Measurements from ENCODE around the gene MAST4. TPM values are rescaled to one million over a fixed set of nuclear protein-coding genes. Genes with fewer than 3 reads are reported as not detected.

The MAST4 gene
- total RNA-seq (10 to 100 TPM; 46.8 to 71.5 (median 57.1) TPM), polyA plus RNA-seq (18.9 TPM)
- long read RNA-seq, donor 1, transcript MAST4-205 (5 exons, 717 nt): major isoform, 8 of 80 reads
- long read RNA-seq, donor 1, partial matches to known transcripts: 9 of 80 reads
- long read RNA-seq, donor 1, other reads (novel, unspliced or antisense): 61 of 80 reads
- long read RNA-seq, donor 2, partial matches to known transcripts: 3 of 29 reads
- long read RNA-seq, donor 2, other reads (novel, unspliced or antisense): 22 of 29 reads
- long read RNA-seq, donor 3, transcript MAST4-205 (5 exons, 717 nt): major isoform, 10 of 99 reads
- long read RNA-seq, donor 3, partial matches to known transcripts: 62 of 99 reads
- long read RNA-seq, donor 3, other reads (novel, unspliced or antisense): 27 of 99 reads
- long read RNA-seq, donor 4, transcript MAST4-205 (5 exons, 717 nt): major isoform, 8 of 34 reads
- long read RNA-seq, donor 4, partial matches to known transcripts: 15 of 34 reads
- long read RNA-seq, donor 4, other reads (novel, unspliced or antisense): 9 of 34 reads

- peak within 1 kb of the TSS; percentile 70 for H3K4me3 ChIP-seq (ENCODE audit: low read length)
- 2% methylated on average over 74 of the region's 74 CpGs for whole genome bisulfite sequencing
- intact Hi-C loops (cut with DNase I): loop anchor here in 1 of 4 donors (10.0 kb wide), 1 partner anchor 149 kb away; no protein-coding TSS in a partner anchor
- H3K9me3 ChIP-seq (ENCODE audit: control insufficient read depth, low read length): no peaks in the 10 kb centered on the region
- DNase-seq (peak; percentile 92 to 97 (median 97)), ATAC-seq (peak; percentile 98)
- H3K27me3 ChIP-seq (ENCODE audit: control insufficient read depth, insufficient read depth): no peaks in the 10 kb centered on the region
- peak within 1 kb of the TSS; percentile 40 for H3K27ac ChIP-seq (ENCODE audit: low read length)
- H3K4me1 ChIP-seq (ENCODE audit: control insufficient read depth, insufficient read depth, low read length): peaks cover 1% of the 10 kb centered on the region
These were observed at the start of gene MAST4 for GRCh38 chr5:66595756-66596635. Gene MAST4 (plus strand): TSS chr5:66596393. CDS start chr5:66596656, 263 bp downstream.

GRCh38 chr5:66546541-66546940 is 49.7 kb upstream of the MAST4 start:
- intact Hi-C loops (cut with DNase I): no loop called here
- Histone ChIP-seq H3K27ac (ENCODE audit: low read length) (no peak overlapping the region), H3K4me1 (ENCODE audit: control insufficient read depth, insufficient read depth, low read length) (no peaks in the 10 kb centered on the region), H3K9me3 (ENCODE audit: control insufficient read depth, low read length) (no peaks in the 10 kb centered on the region), H3K27me3 (ENCODE audit: control insufficient read depth, insufficient read depth) (no peaks in the 10 kb centered on the region), H3K4me3 (ENCODE audit: low read length) (no peak overlapping the region)
- DNase-seq (no peak), ATAC-seq (no peak)

GRCh38 chr5:66551338-66551737 is 44.9 kb upstream of the MAST4 start:
- H3K4me3 ChIP-seq (ENCODE audit: low read length): no peak overlapping the region
- no peak for DNase-seq
- no peaks in the 10 kb centered on the region for H3K9me3 ChIP-seq (ENCODE audit: control insufficient read depth, low read length)
- H3K4me1 ChIP-seq (ENCODE audit: control insufficient read depth, insufficient read depth, low read length): no peaks in the 10 kb centered on the region
- no peak overlapping the region for H3K27ac ChIP-seq (ENCODE audit: low read length)
- intact Hi-C loops (cut with DNase I): no loop called here
- H3K27me3 ChIP-seq (ENCODE audit: control insufficient read depth, insufficient read depth): no peaks in the 10 kb centered on the region
- WGBS: 40% methylated on average over 2 of the region's 2 CpGs
- ATAC-seq: no peak

GRCh38 chr5:66551945-66552344 is 44.2 kb upstream of the MAST4 start:
- Histone ChIP-seq H3K27me3 (ENCODE audit: control insufficient read depth, insufficient read depth) (no peaks in the 10 kb centered on the region), H3K4me3 (ENCODE audit: low read length) (no peak overlapping the region), H3K27ac (ENCODE audit: low read length) (no peak overlapping the region), H3K4me1 (ENCODE audit: control insufficient read depth, insufficient read depth, low read length) (no peaks in the 10 kb centered on the region), H3K9me3 (ENCODE audit: control insufficient read depth, low read length) (no peaks in the 10 kb centered on the region)
- ATAC-seq (no peak), DNase-seq (no peak)
- WGBS: 38% methylated on average over 1 of the region's 1 CpG
- intact Hi-C loops (cut with DNase I): no loop called here

- H3K27me3 ChIP-seq (ENCODE audit: control insufficient read depth, insufficient read depth): no peaks in the 10 kb centered on the region
- H3K27ac ChIP-seq (ENCODE audit: low read length): no peak overlapping the region
- H3K4me3 ChIP-seq (ENCODE audit: low read length): no peak overlapping the region
- no peaks in the 10 kb centered on the region for H3K4me1 ChIP-seq (ENCODE audit: control insufficient read depth, insufficient read depth, low read length)
- DNase-seq (no peak), ATAC-seq (no peak)
- H3K9me3 ChIP-seq (ENCODE audit: control insufficient read depth, low read length): no peaks in the 10 kb centered on the region
- 80% methylated on average over 1 of the region's 1 CpG for WGBS
- intact Hi-C loops (cut with DNase I): no loop called here
These were observed 42.8 kb upstream of the MAST4 start for GRCh38 chr5:66553368-66553912.

- intact Hi-C loops (cut with DNase I): no loop called here
- 70% methylated on average over 6 of the region's 6 CpGs for WGBS
- Histone ChIP-seq H3K27me3 (ENCODE audit: control insufficient read depth, insufficient read depth) (no peaks in the 10 kb centered on the region), H3K27ac (ENCODE audit: low read length) (no peak overlapping the region), H3K4me1 (ENCODE audit: control insufficient read depth, insufficient read depth, low read length) (no peaks in the 10 kb centered on the region), H3K4me3 (ENCODE audit: low read length) (no peak overlapping the region), H3K9me3 (ENCODE audit: control insufficient read depth, low read length) (no peaks in the 10 kb centered on the region)
- no peak for DNase-seq
- peak in 1 of 2 donors; percentile 16 for ATAC-seq
These were observed 42.1 kb upstream of the MAST4 start for GRCh38 chr5:66553916-66554575.

- no peaks in the 10 kb centered on the region for H3K9me3 ChIP-seq (ENCODE audit: control insufficient read depth, low read length)
- ATAC-seq: no peak
- DNase-seq: no peak
- H3K27me3 ChIP-seq (ENCODE audit: control insufficient read depth, insufficient read depth): no peaks in the 10 kb centered on the region
- no peaks in the 10 kb centered on the region for H3K4me1 ChIP-seq (ENCODE audit: control insufficient read depth, insufficient read depth, low read length)
- intact Hi-C loops (cut with DNase I): no loop called here
- WGBS: 89% methylated on average over 2 of the region's 2 CpGs
- no peak overlapping the region for H3K27ac ChIP-seq (ENCODE audit: low read length)
- no peak overlapping the region for H3K4me3 ChIP-seq (ENCODE audit: low read length)
These were observed 41.3 kb upstream of the MAST4 start for GRCh38 chr5:66554884-66555283.

- H3K9me3 ChIP-seq (ENCODE audit: control insufficient read depth, low read length): no peaks in the 10 kb centered on the region
- intact Hi-C loops (cut with DNase I): no loop called here
- no peak for DNase-seq
- H3K27ac ChIP-seq (ENCODE audit: low read length): no peak overlapping the region
- no peak overlapping the region for H3K4me3 ChIP-seq (ENCODE audit: low read length)
- H3K4me1 ChIP-seq (ENCODE audit: control insufficient read depth, insufficient read depth, low read length): no peaks in the 10 kb centered on the region
- WGBS: 71% methylated on average over 3 of the region's 3 CpGs
- ATAC-seq: peak; percentile 14 to 36
- H3K27me3 ChIP-seq (ENCODE audit: control insufficient read depth, insufficient read depth): no peaks in the 10 kb centered on the region
These were observed 37.6 kb upstream of the MAST4 start for GRCh38 chr5:66558560-66558959.

GRCh38 chr5:66560371-66560770 is 35.8 kb upstream of the MAST4 start:
- Histone ChIP-seq H3K27me3 (ENCODE audit: control insufficient read depth, insufficient read depth) (no peaks in the 10 kb centered on the region), H3K4me3 (ENCODE audit: low read length) (no peak overlapping the region), H3K4me1 (ENCODE audit: control insufficient read depth, insufficient read depth, low read length) (no peaks in the 10 kb centered on the region), H3K27ac (ENCODE audit: low read length) (no peak overlapping the region), H3K9me3 (ENCODE audit: control insufficient read depth, low read length) (no peaks in the 10 kb centered on the region)
- WGBS: 81% methylated on average over 4 of the region's 4 CpGs
- no peak for ATAC-seq
- intact Hi-C loops (cut with DNase I): no loop called here
- no peak for DNase-seq

GRCh38 chr5:66561256-66561990 is 34.8 kb upstream of the MAST4 start:
- H3K9me3 ChIP-seq (ENCODE audit: control insufficient read depth, low read length): no peaks in the 10 kb centered on the region
- ATAC-seq (peak in 1 of 2 donors; percentile 50), DNase-seq (no peak)
- intact Hi-C loops (cut with DNase I): no loop called here
- H3K4me1 ChIP-seq (ENCODE audit: control insufficient read depth, insufficient read depth, low read length): no peaks in the 10 kb centered on the region
- H3K27ac ChIP-seq (ENCODE audit: low read length): no peak overlapping the region
- H3K4me3 ChIP-seq (ENCODE audit: low read length): no peak overlapping the region
- H3K27me3 ChIP-seq (ENCODE audit: control insufficient read depth, insufficient read depth): no peaks in the 10 kb centered on the region
- 74% methylated on average over 6 of the region's 6 CpGs for WGBS

All from right cardiac atrium (tissue), 5 donors.